ENCODE results near the gene FBXL22.
"Not testable (repeated sequence)": the region's sequence is repeated elsewhere in the genome, so short reads cannot be mapped to it uniquely, and the experiment has no call there.

The FBXL22 gene

GRCh38 chr15:63606308-63606707, 9.1 kb downstream of the FBXL22 start:
- Histone ChIP-seq H3K4me3 (ENCODE audit: low read length) (no peak overlapping the region), H3K9ac (ENCODE audit: low read length) (no peak overlapping the region), H3K36me3 (ENCODE audit: control insufficient read depth, insufficient read depth, low read length) (peaks cover 18% of the 10 kb centered on the region), H3K4me1 (ENCODE audit: control insufficient read depth, insufficient read depth, low read length) (peaks cover 26% of the 10 kb centered on the region), H3K27ac (ENCODE audit: low read depth, low read length) (no peak overlapping the region), H3K27me3 (ENCODE audit: control insufficient read depth, insufficient read depth, low read length) (no peaks in the 10 kb centered on the region)

GRCh38 chr15:63608989-63609388, 11.8 kb downstream of the FBXL22 start:
- Histone ChIP-seq H3K27ac (ENCODE audit: low read depth, low read length) (no peak overlapping the region), H3K4me3 (ENCODE audit: low read length) (no peak overlapping the region), H3K9ac (ENCODE audit: low read length) (no peak overlapping the region), H3K27me3 (ENCODE audit: control insufficient read depth, insufficient read depth, low read length) (no peaks in the 10 kb centered on the region), H3K36me3 (ENCODE audit: control insufficient read depth, insufficient read depth, low read length) (peaks cover 25% of the 10 kb centered on the region), H3K4me1 (ENCODE audit: control insufficient read depth, insufficient read depth, low read length) (peaks cover 24% of the 10 kb centered on the region)

GRCh38 chr15:63609448-63609847, 12.3 kb downstream of the FBXL22 start:
- no peak overlapping the region for H3K4me3 ChIP-seq (ENCODE audit: low read length)
- no peaks in the 10 kb centered on the region for H3K27me3 ChIP-seq (ENCODE audit: control insufficient read depth, insufficient read depth, low read length)
- H3K9ac ChIP-seq (ENCODE audit: low read length) = no peak overlapping the region
- peaks cover 27% of the 10 kb centered on the region for H3K36me3 ChIP-seq (ENCODE audit: control insufficient read depth, insufficient read depth, low read length)
- H3K27ac ChIP-seq (ENCODE audit: low read depth, low read length) = peak overlapping the region; percentile 74
- H3K4me1 ChIP-seq (ENCODE audit: control insufficient read depth, insufficient read depth, low read length) = peaks cover 24% of the 10 kb centered on the region

- Histone ChIP-seq H3K27me3 (ENCODE audit: control insufficient read depth, insufficient read depth, low read length) (no peaks in the 10 kb centered on the region), H3K36me3 (ENCODE audit: control insufficient read depth, insufficient read depth, low read length) (peaks cover 29% of the 10 kb centered on the region), H3K27ac (ENCODE audit: low read depth, low read length) (peak overlapping the region; percentile 74), H3K4me1 (ENCODE audit: control insufficient read depth, insufficient read depth, low read length) (peaks cover 24% of the 10 kb centered on the region), H3K9ac (ENCODE audit: low read length) (no peak overlapping the region), H3K4me3 (ENCODE audit: low read length) (peak overlapping the region; percentile 16)
These were observed 13.1 kb downstream of the FBXL22 start for GRCh38 chr15:63610209-63610841.

GRCh38 chr15:63611177-63611576, 14.0 kb downstream of the FBXL22 start:
- Histone ChIP-seq H3K36me3 (ENCODE audit: control insufficient read depth, insufficient read depth, low read length) (peaks cover 26% of the 10 kb centered on the region), H3K27ac (ENCODE audit: low read depth, low read length) (peak overlapping the region; percentile 74), H3K27me3 (ENCODE audit: control insufficient read depth, insufficient read depth, low read length) (no peaks in the 10 kb centered on the region), H3K4me1 (ENCODE audit: control insufficient read depth, insufficient read depth, low read length) (peaks cover 21% of the 10 kb centered on the region), H3K9ac (ENCODE audit: low read length) (no peak overlapping the region), H3K4me3 (ENCODE audit: low read length) (no peak overlapping the region)

GRCh38 chr15:63612300-63612699, 15.1 kb downstream of the FBXL22 start:
- no peak overlapping the region for H3K9ac ChIP-seq (ENCODE audit: low read length)
- H3K36me3 ChIP-seq (ENCODE audit: control insufficient read depth, insufficient read depth, low read length) = peaks cover 26% of the 10 kb centered on the region
- H3K4me3 ChIP-seq (ENCODE audit: low read length) = no peak overlapping the region
- no peak overlapping the region for H3K27ac ChIP-seq (ENCODE audit: low read depth, low read length)
- H3K27me3 ChIP-seq (ENCODE audit: control insufficient read depth, insufficient read depth, low read length) = no peaks in the 10 kb centered on the region
- H3K4me1 ChIP-seq (ENCODE audit: control insufficient read depth, insufficient read depth, low read length) = peaks cover 21% of the 10 kb centered on the region

- Histone ChIP-seq H3K9ac (ENCODE audit: low read length) (no peak overlapping the region), H3K4me1 (ENCODE audit: control insufficient read depth, insufficient read depth, low read length) (peaks cover 7% of the 10 kb centered on the region), H3K36me3 (ENCODE audit: control insufficient read depth, insufficient read depth, low read length) (peaks cover 11% of the 10 kb centered on the region), H3K27me3 (ENCODE audit: control insufficient read depth, insufficient read depth, low read length) (no peaks in the 10 kb centered on the region), H3K27ac (ENCODE audit: low read depth, low read length) (no peak overlapping the region), H3K4me3 (ENCODE audit: low read length) (no peak overlapping the region)
These were observed 18.7 kb downstream of the FBXL22 start for GRCh38 chr15:63615935-63616334.

GRCh38 chr15:63617147-63617546, 20.0 kb downstream of the FBXL22 start:
- not testable (repeated sequence) for H3K9ac ChIP-seq (ENCODE audit: low read length); H3K27ac ChIP-seq (ENCODE audit: low read depth, low read length); H3K27me3 ChIP-seq (ENCODE audit: control insufficient read depth, insufficient read depth, low read length); H3K4me3 ChIP-seq (ENCODE audit: low read length); H3K36me3 ChIP-seq (ENCODE audit: control insufficient read depth, insufficient read depth, low read length); H3K4me1 ChIP-seq (ENCODE audit: control insufficient read depth, insufficient read depth, low read length)

- H3K27ac ChIP-seq (ENCODE audit: low read depth, low read length); H3K4me3 ChIP-seq (ENCODE audit: low read length); H3K4me1 ChIP-seq (ENCODE audit: control insufficient read depth, insufficient read depth, low read length); H3K9ac ChIP-seq (ENCODE audit: low read length); H3K36me3 ChIP-seq (ENCODE audit: control insufficient read depth, insufficient read depth, low read length); H3K27me3 ChIP-seq (ENCODE audit: control insufficient read depth, insufficient read depth, low read length): not testable (repeated sequence)
These were observed 20.4 kb downstream of the FBXL22 start for GRCh38 chr15:63617627-63618026.

GRCh38 chr15:63620760-63621159, 23.6 kb downstream of the FBXL22 start:
- H3K27me3 ChIP-seq (ENCODE audit: control insufficient read depth, insufficient read depth, low read length); H3K4me3 ChIP-seq (ENCODE audit: low read length); H3K9ac ChIP-seq (ENCODE audit: low read length); H3K4me1 ChIP-seq (ENCODE audit: control insufficient read depth, insufficient read depth, low read length); H3K27ac ChIP-seq (ENCODE audit: low read depth, low read length): not testable (repeated sequence)
- H3K36me3 ChIP-seq (ENCODE audit: control insufficient read depth, insufficient read depth, low read length) = peaks cover 20% of the 10 kb centered on the region

GRCh38 chr15:63623232-63623969, 26.2 kb downstream of the FBXL22 start:
- Histone ChIP-seq H3K9ac (ENCODE audit: low read length) (no peak overlapping the region), H3K4me1 (ENCODE audit: control insufficient read depth, insufficient read depth, low read length) (no peaks in the 10 kb centered on the region), H3K27me3 (ENCODE audit: control insufficient read depth, insufficient read depth, low read length) (no peaks in the 10 kb centered on the region), H3K27ac (ENCODE audit: low read depth, low read length) (no peak overlapping the region), H3K36me3 (ENCODE audit: control insufficient read depth, insufficient read depth, low read length) (peaks cover 24% of the 10 kb centered on the region), H3K4me3 (ENCODE audit: low read length) (no peak overlapping the region)

- Histone ChIP-seq H3K27ac (ENCODE audit: low read depth, low read length) (no peak overlapping the region), H3K27me3 (ENCODE audit: control insufficient read depth, insufficient read depth, low read length) (no peaks in the 10 kb centered on the region), H3K36me3 (ENCODE audit: control insufficient read depth, insufficient read depth, low read length) (peaks cover 35% of the 10 kb centered on the region), H3K9ac (ENCODE audit: low read length) (no peak overlapping the region), H3K4me1 (ENCODE audit: control insufficient read depth, insufficient read depth, low read length) (no peaks in the 10 kb centered on the region), H3K4me3 (ENCODE audit: low read length) (no peak overlapping the region)
These were observed 29.8 kb downstream of the FBXL22 start for GRCh38 chr15:63626955-63627354.

All from rectal smooth muscle tissue (tissue), 1 donor.